Left colon (tissue), 2 donors: Measurements from ENCODE around the gene SPATA25. TPM values are rescaled to one million over a fixed set of nuclear protein-coding genes. Genes with fewer than 3 reads are reported as not detected.
A peak's percentile ranks its signal among the peaks of the same experiment; 100 is the strongest.

Source experiments
- ATAC-seq: fragments of 200-7000 bp; cut with Tn5 transposase; one replicate; pipeline ENCODE4 v1.9.1; 2020; ENCODE audit warnings: mild to moderate bottlenecking, moderate library complexity
- DNase-seq, 2 donors: peaks; one replicate each; pipeline ENCODE4 v3.0.0-alpha.2; 2020
- intact Hi-C, 2 donors: fragments of 100-400 bp; cut with DNase I in 1 of 2; cut with micrococcal nuclease in 1 of 2; formaldehyde crosslinking; loops; one replicate each; pipeline versions ENCODE4 v1.11.2 to v1.14.0; 2022; cut with DNase I, micrococcal nuclease
- total RNA-seq, 2 donors: library from RNA; stranded (reverse); fragmentation: NEBNext Ultra II Directional; extraction: Animal tissue kit (Norgen Biotek cat#: 25700); gene quantifications; one replicate each; pipeline ENCODE4 v1.2.1, GENCODE V29; 2021
- donor health status: DM: no; HTN: no; CAD: no.
- donor health status: DM: yes; HTN: yes; CAD: no.

Gene SPATA25
- total RNA-seq, 2 donors from 2014 or later: 2.0 to 3.2 TPM

DNA sequence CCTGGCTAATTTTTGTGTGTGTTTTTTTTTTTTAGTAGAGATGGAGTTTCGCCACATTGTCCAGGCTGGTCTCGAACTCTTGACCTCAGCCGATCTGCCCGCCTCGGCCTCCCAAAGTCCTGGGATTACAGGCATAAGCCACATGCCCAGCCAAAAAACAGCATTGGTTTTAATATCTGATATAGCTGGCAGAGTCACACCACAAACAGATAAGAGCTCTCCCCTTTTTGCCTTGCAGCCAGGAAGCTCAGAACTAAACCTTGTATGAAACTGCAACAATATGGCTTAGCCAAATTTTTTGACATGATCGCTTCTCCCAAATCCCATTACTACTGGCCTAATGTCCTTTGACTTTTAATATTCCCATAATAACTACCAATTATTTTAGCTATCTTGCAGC is 35.1 kb downstream of the SPATA25 start:
- DNase-seq (no peak), ATAC-seq (no peak)
- intact Hi-C loops: no loop called here

DNA sequence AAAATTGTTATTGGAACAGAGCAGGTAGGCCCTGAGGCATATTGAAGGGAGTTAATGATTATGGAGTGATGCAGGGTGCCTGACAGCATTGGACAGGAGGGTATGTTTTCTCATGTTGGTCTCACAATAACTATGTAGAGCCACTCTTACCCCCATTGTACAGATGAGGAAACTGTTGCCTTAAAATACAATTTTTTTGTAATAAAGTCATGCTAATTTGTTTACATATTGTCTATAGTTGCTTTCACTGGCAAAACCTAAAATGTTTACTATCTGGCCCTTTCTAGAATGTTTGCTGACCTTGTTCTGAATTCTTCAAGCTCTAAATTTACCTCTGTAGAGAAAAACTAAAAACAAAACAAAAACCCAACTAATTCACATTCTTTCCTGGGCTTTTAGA is 35.9 kb downstream of the SPATA25 start:
- ATAC-seq: no peak
- DNase-seq: no peak
- intact Hi-C loops: no loop called here

DNA sequence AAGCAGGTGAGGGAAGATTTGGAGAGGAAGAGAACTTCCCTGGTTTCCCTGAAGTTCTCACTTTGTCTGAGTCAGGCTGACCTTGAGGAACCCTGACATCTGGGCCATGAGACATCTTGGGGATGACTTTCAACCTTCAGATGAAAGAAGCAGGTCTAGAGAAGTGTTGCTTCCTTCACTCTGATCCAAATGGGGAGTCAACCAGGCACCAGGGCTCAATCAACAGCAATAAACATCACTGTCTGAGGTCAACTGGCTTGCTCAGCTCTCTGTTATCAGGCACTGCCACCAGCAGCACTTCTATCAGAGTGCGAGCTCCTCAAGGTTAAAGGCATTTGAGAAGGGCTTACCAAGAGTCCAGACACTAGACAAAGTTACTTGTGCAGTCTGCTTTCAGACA is 36.5 kb downstream of the SPATA25 start:
- DNase-seq: no peak

DNA sequence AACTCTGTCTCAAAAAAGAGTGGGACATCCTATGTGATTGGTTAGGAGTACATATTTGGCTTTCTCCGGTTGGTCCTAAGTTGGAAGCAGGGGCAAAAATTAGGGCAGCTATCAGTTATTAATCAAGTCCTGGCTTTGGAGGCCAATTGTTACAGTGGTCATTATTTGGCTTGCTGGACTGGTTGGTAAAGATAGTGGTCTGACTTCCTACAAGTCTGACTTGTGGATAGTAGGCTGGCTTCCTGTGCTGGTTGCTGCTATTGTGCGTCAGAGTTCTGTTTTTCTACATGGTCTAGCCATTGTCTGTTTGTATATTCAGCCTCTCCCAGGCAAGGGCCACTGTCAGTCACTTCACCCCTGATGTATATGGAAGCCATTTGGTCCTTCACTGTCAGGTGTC is 37.2 kb downstream of the SPATA25 start:
- intact Hi-C loops: no loop called here
- DNase-seq (no peak), ATAC-seq (no peak)

More for the DNA sequence above, 36.5 kb downstream of the SPATA25 start:
- ATAC-seq: no peak
- intact Hi-C loops: no loop called here

DNA sequence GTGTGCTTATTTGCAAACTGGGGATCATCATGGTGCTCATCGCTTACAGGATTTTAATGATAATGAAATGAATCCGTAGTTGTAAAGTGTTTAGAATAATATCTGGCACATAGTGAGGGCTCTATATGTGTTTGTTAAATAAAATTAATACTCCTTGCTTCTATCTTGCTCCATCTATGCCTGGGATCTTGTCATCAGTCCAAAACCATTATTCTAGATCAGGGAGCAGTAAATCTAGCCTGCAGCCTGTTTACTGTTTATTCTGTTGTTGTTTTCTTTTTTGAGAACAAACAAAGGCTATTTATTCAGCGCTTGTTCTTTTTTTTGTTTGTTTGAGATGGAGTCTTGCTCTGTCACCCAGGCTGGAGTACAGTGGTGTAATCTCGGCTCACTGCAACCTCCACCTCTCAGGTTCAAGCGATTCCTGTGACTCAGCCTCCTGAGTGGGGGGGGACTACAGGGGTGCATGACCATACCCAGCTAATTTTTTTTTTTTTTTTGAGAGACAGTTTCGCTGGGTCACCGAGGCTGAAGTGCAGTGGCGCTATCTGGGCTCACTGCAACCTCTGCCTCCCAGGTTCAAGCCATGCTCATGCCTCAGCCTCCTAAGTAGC is 38.3 kb downstream of the SPATA25 start:
- no peak for DNase-seq
- no peak for ATAC-seq
- intact Hi-C loops: no loop called here

DNA sequence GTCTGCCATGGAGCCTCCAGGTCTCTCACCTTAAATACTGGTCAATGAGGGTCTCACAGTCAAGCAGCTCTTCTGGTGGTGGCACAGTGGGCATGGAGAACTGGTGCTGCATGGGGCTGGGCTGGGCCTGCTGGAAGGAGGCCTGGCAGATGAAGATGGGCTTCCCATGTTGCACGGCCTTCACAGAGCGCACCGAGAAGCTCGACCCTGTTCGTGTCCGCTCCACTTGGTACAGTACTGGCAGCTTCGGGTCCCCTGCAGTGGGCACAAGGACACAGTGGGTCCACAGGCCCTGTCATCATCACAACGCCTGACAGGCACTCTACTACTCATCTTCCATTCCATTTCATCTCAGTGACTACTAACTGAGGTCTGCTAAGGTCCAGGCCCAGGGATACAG is 39.0 kb downstream of the SPATA25 start:
- intact Hi-C loops: no loop called here
- no peak for ATAC-seq

DNA sequence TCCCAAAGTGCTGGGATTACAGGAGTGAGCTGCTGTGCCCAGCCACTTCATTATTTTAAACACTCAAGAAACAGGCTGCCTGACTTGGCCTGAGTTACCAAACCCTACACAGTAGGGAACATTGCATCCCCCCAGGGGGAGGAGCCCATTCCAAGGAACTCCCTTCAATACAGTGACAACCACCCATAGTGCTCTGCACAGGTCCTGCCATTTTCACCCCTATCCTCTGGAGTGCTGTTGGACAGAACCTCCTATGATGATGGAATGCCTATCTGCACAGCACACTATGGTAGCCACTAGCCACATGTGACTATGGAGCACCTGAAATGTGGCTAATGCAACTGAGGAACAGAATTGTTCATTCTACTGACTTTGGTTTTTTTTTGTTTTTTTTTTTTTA is 42.0 kb downstream of the SPATA25 start:
- intact Hi-C loops: no loop called here

More for the DNA sequence above, 39.0 kb downstream of the SPATA25 start:
- no peak for DNase-seq

DNA sequence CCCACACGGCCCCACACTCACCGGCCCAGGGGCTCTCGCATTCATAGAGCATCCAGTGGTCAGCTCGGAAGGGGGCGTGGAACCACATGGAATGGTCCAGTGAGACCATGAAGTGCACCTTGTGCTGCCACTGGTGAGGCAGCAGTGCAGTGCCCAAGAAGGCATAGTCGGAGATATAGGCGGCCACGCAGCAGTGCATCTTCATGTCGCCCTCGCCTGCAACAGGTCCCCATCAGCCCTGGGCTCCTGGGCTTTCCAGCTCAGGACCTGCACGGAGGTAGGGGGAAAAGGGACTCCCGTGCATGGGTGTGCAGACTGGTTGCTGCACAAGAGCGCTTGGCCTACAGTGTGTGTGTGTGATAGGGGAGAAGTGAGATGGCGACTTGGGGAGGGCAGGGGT is 43.9 kb downstream of the SPATA25 start:
- no peak for ATAC-seq
- no peak for DNase-seq
- intact Hi-C loops: no loop called here

More for the DNA sequence above, 42.0 kb downstream of the SPATA25 start:
- ATAC-seq (no peak), DNase-seq (no peak)

DNA sequence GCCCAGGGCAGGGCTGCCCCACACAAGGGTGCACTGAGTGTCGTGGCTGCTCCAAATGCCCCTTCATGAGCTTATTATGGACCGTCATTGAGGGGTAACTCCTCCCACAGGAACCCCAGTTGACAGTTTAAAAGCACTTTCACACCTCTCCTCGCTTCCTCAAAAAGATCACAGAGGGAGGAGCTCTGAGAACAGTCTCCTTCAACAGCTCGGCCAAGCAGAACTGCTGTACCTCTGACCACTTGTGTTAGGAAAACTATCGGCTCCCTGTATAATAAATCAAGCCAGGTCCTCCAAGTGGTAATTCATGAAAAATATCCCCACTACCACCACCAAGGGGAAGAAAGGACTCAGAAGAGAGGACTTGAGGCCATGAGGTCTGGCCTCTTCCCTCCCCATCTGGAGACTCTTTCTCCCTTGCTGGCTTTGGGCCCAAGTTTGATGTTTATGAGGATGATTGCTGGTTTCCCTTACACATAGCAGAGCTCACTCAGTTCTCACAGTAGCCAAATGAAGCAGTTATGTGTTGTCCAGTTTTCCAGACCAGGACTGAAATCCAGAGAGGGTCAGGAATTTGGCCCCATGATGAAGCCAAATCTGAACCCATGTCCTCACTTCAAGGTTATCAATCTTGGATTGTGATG is 45.1 kb downstream of the SPATA25 start:
- intact Hi-C loops: no loop called here
- DNase-seq (no peak), ATAC-seq (peak; percentile 24)

DNA sequence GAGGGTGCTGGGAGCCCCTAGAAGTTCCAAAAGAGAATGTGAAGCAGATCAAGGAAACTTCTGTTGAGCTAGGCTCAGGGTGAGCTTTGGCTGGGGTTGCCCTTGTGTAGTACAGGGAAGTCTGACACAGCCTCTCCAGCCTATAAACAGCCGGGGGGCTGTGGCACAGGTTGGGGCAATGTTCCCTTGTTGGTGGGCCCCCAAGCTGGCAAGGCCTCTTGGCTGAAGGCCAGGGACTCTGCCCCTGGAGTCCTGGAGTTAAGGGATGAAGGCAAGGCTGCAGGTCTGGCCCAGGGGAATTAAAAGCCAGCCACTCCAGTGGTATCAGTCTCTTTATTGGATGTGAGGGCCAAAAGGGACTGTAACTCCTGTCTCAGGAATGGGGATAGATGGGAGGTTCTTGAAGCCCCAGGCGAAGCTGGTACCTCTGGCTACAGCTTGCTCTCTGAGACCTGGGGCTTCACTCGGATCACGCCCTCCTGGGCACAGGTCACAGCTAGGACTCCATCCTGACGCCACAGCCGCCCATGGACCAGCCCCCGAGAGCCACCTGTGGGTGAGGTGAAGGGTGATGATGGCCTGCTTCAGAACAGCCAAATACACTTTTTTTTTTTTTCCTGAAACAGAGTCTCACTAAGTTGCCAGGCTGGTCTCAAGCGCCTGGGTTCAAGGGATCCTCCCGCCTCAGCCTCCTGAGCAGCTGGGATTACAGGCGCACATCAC is 45.9 kb downstream of the SPATA25 start:
- ATAC-seq (peak; percentile 16), DNase-seq (no peak)
- intact Hi-C loops: no loop called here

DNA sequence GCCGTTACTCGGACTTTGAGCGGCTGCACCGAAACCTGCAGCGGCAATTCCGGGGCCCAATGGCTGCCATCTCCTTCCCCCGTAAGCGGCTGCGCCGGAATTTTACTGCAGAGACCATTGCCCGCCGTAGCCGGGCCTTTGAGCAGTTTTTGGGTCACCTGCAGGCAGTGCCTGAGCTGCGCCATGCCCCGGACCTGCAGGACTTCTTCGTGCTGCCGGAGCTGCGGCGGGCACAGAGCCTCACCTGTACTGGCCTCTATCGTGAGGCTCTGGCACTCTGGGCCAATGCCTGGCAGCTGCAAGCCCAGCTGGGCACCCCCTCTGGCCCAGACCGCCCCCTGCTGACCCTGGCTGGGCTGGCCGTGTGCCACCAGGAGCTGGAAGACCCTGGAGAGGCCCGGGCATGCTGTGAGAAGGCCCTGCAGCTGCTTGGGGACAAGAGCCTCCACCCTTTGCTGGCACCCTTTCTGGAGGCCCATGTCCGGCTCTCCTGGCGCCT is 46.7 kb downstream of the SPATA25 start:
- peak; percentile 7 for ATAC-seq
- intact Hi-C loops: no loop called here
- no peak for DNase-seq

DNA sequence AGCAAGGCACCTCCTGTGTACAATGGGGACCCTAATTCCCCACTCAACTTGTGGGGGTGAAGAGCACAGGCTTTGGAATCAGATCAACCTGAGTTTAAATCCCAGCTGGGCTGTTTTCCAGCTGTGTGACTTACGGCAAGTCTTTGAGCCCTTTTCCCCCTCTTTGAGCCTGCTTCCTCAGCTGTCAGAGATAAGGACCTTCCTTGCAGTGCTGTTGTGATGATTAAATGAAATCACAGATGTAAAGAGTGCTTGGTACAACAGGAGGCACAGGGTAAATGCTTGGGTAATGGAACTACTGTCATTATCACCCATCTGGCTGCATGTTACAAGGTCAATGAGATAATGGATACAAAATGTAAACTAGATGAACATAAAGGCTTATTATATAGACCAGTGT is 50.6 kb downstream of the SPATA25 start:
- no peak for DNase-seq
- intact Hi-C loops: no loop called here
- ATAC-seq: no peak

Other genes with a start within 250 kb of the SPATA25 start
- not detected for gene WFDC11, start 217.4 kb downstream of the SPATA25 start, total RNA-seq
- not detected for gene WFDC13, start 185.6 kb downstream of the SPATA25 start, total RNA-seq
- gene WFDC10B, start 182.6 kb downstream of the SPATA25 start, total RNA-seq: not detected
- gene SPINT4, start 165.3 kb downstream of the SPATA25 start, total RNA-seq: not detected
- 1 to 10 TPM; 2.3 to 9.8 TPM for gene WFDC3, start 95.7 kb downstream of the SPATA25 start, total RNA-seq
- 10 to 100 TPM; 50.9 to 60.5 TPM for gene DNTTIP1, start 95.7 kb downstream of the SPATA25 start, total RNA-seq
- 10 to 100 TPM in 1 of 2 donors, 1 to 10 TPM in 1; 6.8 to 22.3 TPM for gene UBE2C, start 75.0 kb downstream of the SPATA25 start, total RNA-seq
- 1 to 10 TPM; 3.9 to 5.1 TPM for gene TNNC2, start 60.3 kb downstream of the SPATA25 start, total RNA-seq
- 10 to 100 TPM; 14.4 to 15.8 TPM for gene SNX21, start 53.8 kb downstream of the SPATA25 start, total RNA-seq
- gene ACOT8, start 30.2 kb downstream of the SPATA25 start, total RNA-seq: 10 to 100 TPM; 46.5 to 47.9 TPM
- gene ZSWIM3, start 30.0 kb downstream of the SPATA25 start, total RNA-seq: 1 to 10 TPM; 4.2 to 5.6 TPM
- 10 to 100 TPM; 11.8 to 12.0 TPM for gene ZSWIM1, start 6.4 kb downstream of the SPATA25 start, total RNA-seq
- 1 to 10 TPM; 4.7 to 5.5 TPM for gene NEURL2, start 3.6 kb upstream of the SPATA25 start, total RNA-seq
- gene CTSA, start 3.7 kb upstream of the SPATA25 start, total RNA-seq: 100 to 1,000 TPM; 513 to 538 TPM
- gene PLTP, start 24.5 kb upstream of the SPATA25 start, total RNA-seq: 10 to 100 TPM; 14.7 to 49.5 TPM
- 10 to 100 TPM; 27.2 to 32.1 TPM for gene PCIF1, start 47.1 kb upstream of the SPATA25 start, total RNA-seq
- 10 to 100 TPM; 14.8 to 18.2 TPM for gene ZNF335, start 84.6 kb upstream of the SPATA25 start, total RNA-seq
- 1 to 10 TPM in 1 of 2 donors, under 1 TPM in 1; 0.31 to 2.1 TPM for gene MMP9, start 121.3 kb upstream of the SPATA25 start, total RNA-seq
- 1 to 10 TPM in 1 of 2 donors, not detected in 1; 1.6 TPM for gene SLC12A5, start 141.6 kb upstream of the SPATA25 start, total RNA-seq
- gene NCOA5, start 202.3 kb upstream of the SPATA25 start, total RNA-seq: 10 to 100 TPM; 20.8 to 24.1 TPM
- gene CD40, start 230.7 kb upstream of the SPATA25 start, total RNA-seq: 1 to 10 TPM; 2.5 to 6.0 TPM